H1 (cell line): ENCODE measurements around the gene LMNA. TPM values are rescaled to one million over a fixed set of nuclear protein-coding genes. Genes with fewer than 3 reads are reported as not detected.
A peak's percentile ranks its signal among the peaks of the same experiment; 100 is the strongest.

Experiments
- CTCF ChIA-PET: fragments of 300-600 bp; sonication (Branson Sonifier 250); formaldehyde crosslinking; loops from one replicate; lab custom pipeline; 2021; ENCODE audit not compliant: partially characterized antibody; lab: Charles Lee
- POLR2A ChIA-PET: fragments of 300-600 bp; sonication (Branson Sonifier 250); formaldehyde crosslinking; loops from one replicate; lab custom pipeline; 2021; ENCODE audit warnings: inconsistent platforms; ENCODE audit not compliant: partially characterized antibody; lab: Charles Lee
- DNase-seq, 2 experiments: peaks; one replicate each; pipeline versions ENCODE4 v3.0.0 to v3.0.0-alpha.2; 2010 to 2022; ENCODE audit warnings: low spot score in 2 of 2, low read depth in 1 of 2, mixed read lengths in 1 of 2
- FAIRE-seq: peaks from 2 replicates; lab custom pipeline; 2011; peaks lifted over from hg19 to GRCh38; lab: Jason Lieb, UNC
- H2AFZ ChIP-seq: 2 replicates; pipeline ENCODE4 v1.8.1; 2012; ENCODE audit warnings: low read length, inconsistent platforms
- H2AK5ac ChIP-seq: 2 replicates; pipeline ENCODE4 v1.6.1; 2013; ENCODE audit warnings: low read depth, low read length
- H2BK120ac ChIP-seq: replicated peaks from 2 replicates; pipeline ENCODE3; 2013; ENCODE audit warnings: low read depth, low read length, inconsistent platforms
- H2BK12ac ChIP-seq: 2 replicates; pipeline ENCODE4 v1.6.1; 2013; ENCODE audit warnings: low read depth, low read length
- H2BK15ac ChIP-seq: 2 replicates; pipeline ENCODE4 v1.6.1; 2013; ENCODE audit warnings: low read length
- H2BK20ac ChIP-seq: 2 replicates; pipeline ENCODE4 v1.6.1; 2013; ENCODE audit warnings: low read length
- H2BK5ac ChIP-seq: 2 replicates; pipeline ENCODE4 v1.6.1; 2013; ENCODE audit warnings: low read depth, low read length
- H3K14ac ChIP-seq: 2 replicates; pipeline ENCODE4 v1.6.1; 2013; ENCODE audit warnings: inconsistent platforms; ENCODE audit not compliant: insufficient read length
- H3K18ac ChIP-seq: 2 replicates; pipeline ENCODE4 v1.6.1; 2013; ENCODE audit warnings: low read length; ENCODE audit errors: extremely low read depth
- H3K23ac ChIP-seq: 2 replicates; pipeline ENCODE4 v1.6.1; 2013; ENCODE audit warnings: inconsistent platforms; ENCODE audit not compliant: insufficient read length
- H3K23me2 ChIP-seq: 2 replicates; pipeline ENCODE4 v1.6.1; 2013; ENCODE audit warnings: low read depth, low read length
- H3K27ac ChIP-seq: 2 replicates; pipeline ENCODE4 v1.6.1; 2011; ENCODE audit warnings: low read depth, low read length, inconsistent platforms
- H3K27me3 ChIP-seq, 4 experiments: replicated peaks in 1 of 4; 1 replicate in 1 of 4; 2 replicates in 3 of 4; pipeline versions ENCODE4 v1.6.1 to v1.8.1; 2011 to 2013; ENCODE audit warnings: low read length in 3 of 4, mild to moderate bottlenecking in 3 of 4, inconsistent platforms in 2 of 4, mixed read lengths in 2 of 4, moderate library complexity in 1 of 4; ENCODE audit not compliant: control insufficient read depth in 3 of 4, insufficient read depth in 3 of 4; ENCODE audit errors: extremely low read depth in 1 of 4
- H3K36me3 ChIP-seq, 4 experiments: 2 replicates each; pipeline versions ENCODE4 v1.6.1 to v1.8.1; 2011 to 2013; ENCODE audit warnings: mild to moderate bottlenecking in 4 of 4, low read length in 3 of 4, moderate library complexity in 2 of 4, control low read depth in 1 of 4, inconsistent platforms in 1 of 4; ENCODE audit not compliant: insufficient read depth in 4 of 4, control insufficient read depth in 2 of 4
- H3K4ac ChIP-seq: replicated peaks from 2 replicates; pipeline ENCODE3; 2013; ENCODE audit warnings: low read length, low read depth, mixed read lengths, inconsistent platforms; ENCODE audit not compliant: insufficient read length
- H3K4me1 ChIP-seq, 4 experiments: replicated peaks in 1 of 4; 1 replicate in 1 of 4; 2 replicates in 3 of 4; pipeline versions ENCODE4 v1.6.1 to v1.8.1; 2011 to 2013; ENCODE audit warnings: low read length in 3 of 4, inconsistent platforms in 2 of 4, mixed read lengths in 1 of 4; ENCODE audit not compliant: insufficient read depth in 4 of 4, control insufficient read depth in 3 of 4
- H3K4me2 ChIP-seq, 2 experiments: 2 replicates each; pipeline versions ENCODE4 v1.6.1 to v1.8.1; 2011 to 2013; ENCODE audit warnings: low read depth in 2 of 2, low read length in 2 of 2, control low read depth in 1 of 2, inconsistent platforms in 1 of 2, mild to moderate bottlenecking in 1 of 2; ENCODE audit not compliant: insufficient read depth in 1 of 2
- H3K4me3 ChIP-seq, 4 experiments: fragments of 200-600, 300-600 bp in 1 of 4; sonication (generic), shearing (Covaris generic), sonication (Bioruptor Twin) in 1 of 4; 2 replicates each; pipeline versions ENCODE4 v1.5.1 to v1.8.1; 2011 to 2016; ENCODE audit warnings: low read length in 4 of 4, low read depth in 3 of 4, control low read depth in 2 of 4, inconsistent platforms in 2 of 4, mild to moderate bottlenecking in 2 of 4, mixed read lengths in 1 of 4, moderate library complexity in 1 of 4; ENCODE audit not compliant: insufficient read depth in 2 of 4; ENCODE audit errors: extremely low read depth in 1 of 4
- H3K56ac ChIP-seq: replicated peaks from 2 replicates; pipeline ENCODE3; 2013; ENCODE audit warnings: low read depth, mild to moderate bottlenecking, mixed read lengths, low read length, inconsistent platforms; ENCODE audit not compliant: insufficient read length
- H3K79me1 ChIP-seq: 2 replicates; pipeline ENCODE4 v1.6.1; 2013; ENCODE audit warnings: low read depth, low read length, control low read depth
- H3K79me2 ChIP-seq, 2 experiments: 2 replicates each; pipeline versions ENCODE4 v1.6.1 to v1.8.1; 2012 to 2013; ENCODE audit warnings: low read length in 2 of 2, mild to moderate bottlenecking in 2 of 2, inconsistent platforms in 1 of 2; ENCODE audit not compliant: insufficient read depth in 2 of 2, control insufficient read depth in 1 of 2
- H3K9ac ChIP-seq, 4 experiments: replicated peaks in 1 of 4; 1 replicate in 1 of 4; 2 replicates in 3 of 4; pipeline versions ENCODE4 v1.6.1 to v1.8.1; 2011 to 2013; ENCODE audit warnings: low read depth in 3 of 4, low read length in 3 of 4, control low read depth in 2 of 4, mild to moderate bottlenecking in 2 of 4, moderate library complexity in 2 of 4, inconsistent platforms in 1 of 4; ENCODE audit errors: extremely low read depth in 1 of 4
- H3K9me3 ChIP-seq, 2 experiments: 2 replicates each; pipeline versions ENCODE4 v1.6.1 to v1.8.1; 2012 to 2013; ENCODE audit warnings: mild to moderate bottlenecking in 2 of 2, moderate library complexity in 2 of 2, control low read depth in 1 of 2, inconsistent platforms in 1 of 2, low read depth in 1 of 2, low read length in 1 of 2, mixed read lengths in 1 of 2; ENCODE audit not compliant: insufficient read depth in 2 of 2
- H4K20me1 ChIP-seq, 2 experiments: replicated peaks in 1 of 2; 2 replicates each; pipeline versions ENCODE3 to v1.8.1; 2011 to 2013; ENCODE audit warnings: inconsistent platforms in 2 of 2, low read length in 2 of 2, mild to moderate bottlenecking in 1 of 2; ENCODE audit not compliant: insufficient read depth in 2 of 2, control insufficient read depth in 1 of 2
- H4K5ac ChIP-seq: 2 replicates; pipeline ENCODE4 v1.6.1; 2013; ENCODE audit warnings: low read length, low read depth, mixed read lengths, inconsistent platforms; ENCODE audit not compliant: insufficient read length
- H4K8ac ChIP-seq: 2 replicates; pipeline ENCODE4 v1.8.0; 2013; ENCODE audit warnings: mild to moderate bottlenecking, moderate library complexity, low read length, inconsistent platforms; ENCODE audit not compliant: insufficient read depth; ENCODE audit errors: extremely low read depth
- H4K91ac ChIP-seq: replicated peaks from 2 replicates; pipeline ENCODE3; 2013; ENCODE audit warnings: low read length, mixed read lengths, inconsistent platforms; ENCODE audit not compliant: insufficient read length
- CTCF ChIP-seq, 3 experiments: IDR thresholded peaks; 1 replicate in 2 of 3; 2 replicates in 1 of 3; pipeline versions ENCODE4 v1.5.1 to v1.6.1; 2011; ENCODE audit warnings: low read length in 3 of 3, mild to moderate bottlenecking in 3 of 3, inconsistent platforms in 2 of 3, low read depth in 1 of 3, moderate library complexity in 1 of 3; ENCODE audit not compliant: insufficient read depth in 1 of 3; ENCODE audit errors: control extremely low read depth in 1 of 3
- KDM4A ChIP-seq: IDR thresholded peaks from one replicate; pipeline ENCODE4 v1.7.1; 2012; ENCODE audit warnings: low read depth, mild to moderate bottlenecking, moderate library complexity, low read length, inconsistent platforms; ENCODE audit not compliant: severe bottlenecking
- NANOG ChIP-seq: IDR thresholded peaks from 2 replicates; pipeline ENCODE4 v1.6.1; 2011; ENCODE audit warnings: low read length, low read depth, mild to moderate bottlenecking, inconsistent platforms; ENCODE audit not compliant: insufficient read depth, poor library complexity, severe bottlenecking
- RAD21 ChIP-seq, 2 experiments: IDR thresholded peaks in 1 of 2; conservative IDR thresholded peaks in 1 of 2; 2 replicates each; pipeline ENCODE4 v1.6.1; 2011; ENCODE audit warnings: low read depth in 2 of 2, low read length in 2 of 2, improper control_type of control experiment in 1 of 2, inconsistent platforms in 1 of 2, mild to moderate bottlenecking in 1 of 2, moderate library complexity in 1 of 2
- TCF12 ChIP-seq: IDR thresholded peaks from 2 replicates; pipeline ENCODE4 v1.6.1; 2011; ENCODE audit warnings: low read depth, mild to moderate bottlenecking, low read length
- TEAD4 ChIP-seq: IDR thresholded peaks from 2 replicates; pipeline ENCODE4 v1.6.1; 2012; ENCODE audit warnings: low read depth, low read length, inconsistent platforms, mixed read lengths
- YY1 ChIP-seq: IDR thresholded peaks from 2 replicates; pipeline ENCODE4 v1.6.1; 2011; ENCODE audit warnings: low read depth, mild to moderate bottlenecking, low read length
- WGBS, 2 experiments: shearing (Covaris generic) in 1 of 2; methylation state at CpG; one replicate each; pipeline versions ENCODE4 v1.1.6 to v1.1.7; 2013 to 2015; ENCODE audit warnings: low lambda C conversion rate in 2 of 2, mixed read lengths in 2 of 2, inconsistent platforms in 1 of 2, low coverage in 1 of 2, missing lambda C conversion rate in 1 of 2; ENCODE audit not compliant: insufficient replicate concordance in 2 of 2, insufficient coverage in 1 of 2, insufficient read length in 1 of 2; ENCODE audit errors: extremely low coverage in 1 of 2, missing lambda C conversion rate in 1 of 2; 5-methylcytosine and 5-hydroxymethylcytosine counted together
- polyA plus RNA-seq, 7 experiments: library from polyadenylated mRNA; depleted of rRNA in 3 of 7; stranded (reverse) in 5 of 7; unstranded in 2 of 7; fragments of >200 nt in 5 of 7; fragments of 200-250 nt in 2 of 7; gene quantifications; 1 replicate in 5 of 7; 2 replicates in 1 of 7; 4 replicates in 1 of 7; pipeline versions ENCODE4 v1.2.1 to v1.2.3, GENCODE V29; 2011 to 2013; ENCODE audit warnings: missing spikeins in 2 of 7, mixed read lengths in 2 of 7
- total RNA-seq: library from RNA; stranded (reverse); fragmentation: NEBNext Ultra II Directional; extraction: Animal tissue kit (Norgen Biotek cat#: 25700); gene quantifications from 2 replicates; pipeline ENCODE4 v1.2.1, GENCODE V29; 2021
- TF ChIP-seq, protein P1 (sequence below): IDR thresholded peaks from 2 replicates; pipeline ENCODE4 v1.6.1; 2012; ENCODE audit warnings: inconsistent platforms

Gene LMNA
- total and polyA plus RNA-seq, 2 of the 8 experiments (the other 6 are each of a cell fraction or from before 2014, with no cell fraction given) = 25.8 to 46.8 TPM

- H3K36me3 ChIP-seq = no peaks in the 10 kb centered on the region
- ChIA-PET POLR2A (interaction anchor here (1.2 to 28.0 kb wide), 5 partner anchors 8 to 137 kb away, joined by 3 to 763 read pairs (median 4); partner anchors contain the start of gene MEX3A), CTCF (interaction anchor here (0.6 to 42.4 kb wide), 7 partner anchors 3 to 1455 kb away, joined by 3 to 1994 read pairs (median 8); partner anchors contain the start of genes LMNA and MEX3A)
- peaks cover 3 to 27% (median 24%) of the 10 kb centered on the region in 4 experiments for H3K4me1 ChIP-seq
- no peak for FAIRE-seq
- H2BK5ac ChIP-seq = no peak overlapping the region
- H3K9ac ChIP-seq = no peak overlapping the region
- H2AK5ac ChIP-seq = no peak overlapping the region
- H3K27ac ChIP-seq = no peak overlapping the region
- no peak overlapping the region for H2AFZ ChIP-seq
- no peak overlapping the region for H3K14ac ChIP-seq
- peaks cover 10 to 14% of the 10 kb centered on the region in 2 experiments for H4K20me1 ChIP-seq
- H3K4me3 ChIP-seq = no peak overlapping the region
- H3K9me3 ChIP-seq = no peaks in the 10 kb centered on the region
- H3K23ac ChIP-seq = no peak overlapping the region
- H4K8ac ChIP-seq = no peak overlapping the region
- H3K79me1 ChIP-seq = peaks cover 3% of the 10 kb centered on the region
- no peak overlapping the region for H4K5ac ChIP-seq
- peaks cover 13% of the 10 kb centered on the region for H3K23me2 ChIP-seq
- H3K4me2 ChIP-seq = no peak overlapping the region
- no peak overlapping the region for H2BK15ac ChIP-seq
- peak overlapping the region; percentile 47 for H3K4ac ChIP-seq
- no peak overlapping the region for H2BK120ac ChIP-seq
- DNase-seq = no peak
- H4K91ac ChIP-seq = no peak overlapping the region
- WGBS, 2 experiments = 85% methylated on average over 3 of the region's 3 CpGs; no CpG with 5 or more reads in 1 of the 2 experiments
- peaks cover 0 to 2% (median 0%) of the 10 kb centered on the region in 4 experiments; a peak in 1 of 7 replicates for H3K27me3 ChIP-seq
- no peak overlapping the region for H2BK20ac ChIP-seq
- 0 out of 2 replicates have a peak overlapping the region, but pooled peaks have one; percentile 44 for H2BK12ac ChIP-seq
- H3K79me2 ChIP-seq = peaks cover 0 to 10% of the 10 kb centered on the region in 2 experiments; a peak in 1 of 4 replicates
- no peak overlapping the region for H3K18ac ChIP-seq
- H3K56ac ChIP-seq = no peak overlapping the region
- TF ChIP-seq, protein P1, sequence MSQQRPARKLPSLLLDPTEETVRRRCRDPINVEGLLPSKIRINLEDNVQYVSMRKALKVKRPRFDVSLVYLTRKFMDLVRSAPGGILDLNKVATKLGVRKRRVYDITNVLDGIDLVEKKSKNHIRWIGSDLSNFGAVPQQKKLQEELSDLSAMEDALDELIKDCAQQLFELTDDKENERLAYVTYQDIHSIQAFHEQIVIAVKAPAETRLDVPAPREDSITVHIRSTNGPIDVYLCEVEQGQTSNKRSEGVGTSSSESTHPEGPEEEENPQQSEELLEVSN = no peak
- TF ChIP-seq YY1 = no peak
- no peak for TF ChIP-seq CTCF (IDR thresholded peaks at IDR 0.05; ENCODE audit: control extremely low read depth in 1 of 3, insufficient read depth in 1 of 3, low read depth in 1 of 3, low read length in 3 of 3)
- TF ChIP-seq KDM4A = no peak
- no peak for TF ChIP-seq NANOG
- no peak for TF ChIP-seq TCF12
- no peak for TF ChIP-seq RAD21 (IDR thresholded peaks at IDR 0.05 in 1 of 2, conservative IDR thresholded peaks at IDR 0.05 in 1 of 2; ENCODE audit: low read depth in 2 of 2, low read length in 2 of 2)
- no peak for TF ChIP-seq TEAD4
Measured at GRCh38 chr1:156119503-156120209, 5.1 kb downstream of the LMNA start.
